Fibroblast of pulmonary artery (primary cell): ENCODE data around the gene PIAS2.

Experiments used
- DNase-seq: peaks from one replicate; pipeline ENCODE4 v3.0.0-alpha.2; 2010; ENCODE audit warnings: low read depth
- H3K4me3 ChIP-seq: replicated peaks from 2 replicates; pipeline ENCODE4 v1.5.1; 2011; ENCODE audit warnings: low read depth, mild to moderate bottlenecking, control low read depth, low read length, moderate library complexity
- CTCF ChIP-seq: IDR thresholded peaks from 2 replicates; pipeline ENCODE4 v1.5.1; 2011; ENCODE audit warnings: mild to moderate bottlenecking, control low read depth, low read length, inconsistent platforms; ENCODE audit errors: missing control alignments

PIAS2 gene

GRCh38 chr18:46899274-46899948 is 17.9 kb downstream of the PIAS2 start:
- DNase-seq, result no peak
- H3K4me3 ChIP-seq, result no peak overlapping the region
- TF ChIP-seq CTCF, result no peak

GRCh38 chr18:46894124-46894523 is 23.2 kb downstream of the PIAS2 start:
- DNase-seq, result no peak
- no peak overlapping the region for H3K4me3 ChIP-seq
- no peak for TF ChIP-seq CTCF

- TF ChIP-seq CTCF, result no peak
- DNase-seq, result no peak
- H3K4me3 ChIP-seq, result no peak overlapping the region
These were observed 23.9 kb downstream of the PIAS2 start for GRCh38 chr18:46893360-46893759.

- DNase-seq, result no peak
- TF ChIP-seq CTCF, result no peak
- H3K4me3 ChIP-seq, result no peak overlapping the region
These were observed 24.5 kb downstream of the PIAS2 start for GRCh38 chr18:46892842-46893241.

GRCh38 chr18:46891742-46892214 is 25.5 kb downstream of the PIAS2 start:
- TF ChIP-seq CTCF, result no peak
- H3K4me3 ChIP-seq, result no peak overlapping the region
- no peak for DNase-seq

GRCh38 chr18:46888965-46889364 is 28.3 kb downstream of the PIAS2 start:
- TF ChIP-seq CTCF, result no peak
- no peak overlapping the region for H3K4me3 ChIP-seq
- DNase-seq, result no peak

GRCh38 chr18:46886893-46887292 is 30.4 kb downstream of the PIAS2 start:
- TF ChIP-seq CTCF, result no peak
- no peak for DNase-seq
- H3K4me3 ChIP-seq, result no peak overlapping the region
